T-helper 1 cell treated with Interleukin-12 subunit alpha and Interleukin-12 subunit beta and Interleukin-4 antibody, amounts not matched to agents 30 μg/mL and 1 μg/mL, for 36 hours (primary cell): Measurements from ENCODE around the gene ARHGAP19.

Experiments used
- H3K27ac Mint-ChIP-seq: one replicate; pipeline ENCODE4 v1.8.0; 2021; ENCODE audit warnings: mild to moderate bottlenecking, mixed read lengths
- H3K27me3 Mint-ChIP-seq: one replicate; pipeline ENCODE4 v1.8.0; 2021; ENCODE audit warnings: low read depth, mixed read lengths
- H3K36me3 Mint-ChIP-seq: one replicate; pipeline ENCODE4 v1.8.0; 2021; ENCODE audit warnings: low read depth, mixed read lengths
- H3K4me1 Mint-ChIP-seq: one replicate; pipeline ENCODE4 v1.8.0; 2021; ENCODE audit warnings: low read depth, mixed read lengths
- H3K4me3 Mint-ChIP-seq: one replicate; pipeline ENCODE4 v1.8.0; 2021; ENCODE audit warnings: mild to moderate bottlenecking, moderate library complexity, mixed read lengths
- H3K9me3 Mint-ChIP-seq: one replicate; pipeline ENCODE4 v1.8.0; 2021; ENCODE audit warnings: mixed read lengths

Gene ARHGAP19

DNA sequence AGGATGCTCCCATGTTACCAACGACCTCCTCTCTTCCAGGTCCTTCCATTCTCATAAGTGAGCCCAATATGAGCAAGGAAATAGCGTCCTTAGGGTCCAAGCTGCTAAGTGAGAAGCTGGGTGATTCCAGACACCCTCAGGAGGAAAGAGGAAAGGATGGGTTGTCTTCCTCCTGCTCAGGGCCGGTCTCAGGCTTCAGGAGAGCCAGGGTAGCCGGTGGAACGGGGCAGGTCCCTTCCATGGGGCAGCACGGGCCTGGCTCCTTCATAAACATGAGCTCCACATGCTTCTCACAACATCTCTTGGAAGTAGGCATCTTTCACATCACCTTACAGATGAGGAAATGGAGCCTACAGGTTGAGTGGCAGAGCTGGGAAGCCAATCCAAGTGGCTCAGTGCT is 119.4 kb downstream of the ARHGAP19 start:
- peaks cover 10% of the 10 kb centered on the region for H3K27me3 Mint-ChIP-seq
- H3K9me3 Mint-ChIP-seq, result no peaks in the 10 kb centered on the region
- no peak overlapping the region for H3K4me3 Mint-ChIP-seq
- H3K4me1 Mint-ChIP-seq, result no peaks in the 10 kb centered on the region
- no peak overlapping the region for H3K27ac Mint-ChIP-seq
- no peaks in the 10 kb centered on the region for H3K36me3 Mint-ChIP-seq
